ENCODE data around the gene KEAP1. TPM values are rescaled to one million over a fixed set of nuclear protein-coding genes. Genes with fewer than 3 reads are reported as not detected.

KEAP1 gene
- total and polyA plus RNA-seq, 9 of the 15 experiments (the other 6 are each of a cell fraction or from before 2014, with no cell fraction given): 2.1 to 95.6 (median 64.3) TPM

GRCh38 chr19:10502524-10503001, 593 bp downstream of the KEAP1 start (continued):
- TF ChIP-seq, protein P1, sequence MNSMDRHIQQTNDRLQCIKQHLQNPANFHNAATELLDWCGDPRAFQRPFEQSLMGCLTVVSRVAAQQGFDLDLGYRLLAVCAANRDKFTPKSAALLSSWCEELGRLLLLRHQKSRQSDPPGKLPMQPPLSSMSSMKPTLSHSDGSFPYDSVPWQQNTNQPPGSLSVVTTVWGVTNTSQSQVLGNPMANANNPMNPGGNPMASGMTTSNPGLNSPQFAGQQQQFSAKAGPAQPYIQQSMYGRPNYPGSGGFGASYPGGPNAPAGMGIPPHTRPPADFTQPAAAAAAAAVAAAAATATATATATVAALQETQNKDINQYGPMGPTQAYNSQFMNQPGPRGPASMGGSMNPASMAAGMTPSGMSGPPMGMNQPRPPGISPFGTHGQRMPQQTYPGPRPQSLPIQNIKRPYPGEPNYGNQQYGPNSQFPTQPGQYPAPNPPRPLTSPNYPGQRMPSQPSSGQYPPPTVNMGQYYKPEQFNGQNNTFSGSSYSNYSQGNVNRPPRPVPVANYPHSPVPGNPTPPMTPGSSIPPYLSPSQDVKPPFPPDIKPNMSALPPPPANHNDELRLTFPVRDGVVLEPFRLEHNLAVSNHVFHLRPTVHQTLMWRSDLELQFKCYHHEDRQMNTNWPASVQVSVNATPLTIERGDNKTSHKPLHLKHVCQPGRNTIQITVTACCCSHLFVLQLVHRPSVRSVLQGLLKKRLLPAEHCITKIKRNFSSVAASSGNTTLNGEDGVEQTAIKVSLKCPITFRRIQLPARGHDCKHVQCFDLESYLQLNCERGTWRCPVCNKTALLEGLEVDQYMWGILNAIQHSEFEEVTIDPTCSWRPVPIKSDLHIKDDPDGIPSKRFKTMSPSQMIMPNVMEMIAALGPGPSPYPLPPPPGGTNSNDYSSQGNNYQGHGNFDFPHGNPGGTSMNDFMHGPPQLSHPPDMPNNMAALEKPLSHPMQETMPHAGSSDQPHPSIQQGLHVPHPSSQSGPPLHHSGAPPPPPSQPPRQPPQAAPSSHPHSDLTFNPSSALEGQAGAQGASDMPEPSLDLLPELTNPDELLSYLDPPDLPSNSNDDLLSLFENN (IDR thresholded peaks at IDR 0.05; ENCODE audit: low read depth in 2 of 2, low read length in 2 of 2): peak in 1 of 2 experiments; percentile 36; a peak in 1 of 4 replicates
- no peak for TF ChIP-seq ZNF79 (CRISPR knock-in tag; IDR thresholded peaks at IDR 0.05; ENCODE audit: low read depth)
- peak; percentile 94 for TF ChIP-seq SMAD4 (CRISPR knock-in tag; conservative IDR thresholded peaks at IDR 0.05)
- TF ChIP-seq POLR2AphosphoS5 (IDR thresholded peaks at IDR 0.05; ENCODE audit: control insufficient read depth, insufficient read depth, low read depth, low read length): peak; percentile 65
- TF ChIP-seq HDGF (IDR thresholded peaks at IDR 0.05): no peak
- peak; percentile 70 for TF ChIP-seq NCOR1 (IDR thresholded peaks at IDR 0.05)
- peak; percentile 77; the same call in 1 of the 2 replicates for TF ChIP-seq ZBTB7A (IDR thresholded peaks at IDR 0.05; ENCODE audit: borderline replicate concordance, control insufficient read depth, low read depth, low read length)
- peak; percentile 56; the same call in 1 of the 2 replicates for TF ChIP-seq GABPA (tag; conservative IDR thresholded peaks at IDR 0.05; ENCODE audit: low read depth)
- TF ChIP-seq, protein P2, sequence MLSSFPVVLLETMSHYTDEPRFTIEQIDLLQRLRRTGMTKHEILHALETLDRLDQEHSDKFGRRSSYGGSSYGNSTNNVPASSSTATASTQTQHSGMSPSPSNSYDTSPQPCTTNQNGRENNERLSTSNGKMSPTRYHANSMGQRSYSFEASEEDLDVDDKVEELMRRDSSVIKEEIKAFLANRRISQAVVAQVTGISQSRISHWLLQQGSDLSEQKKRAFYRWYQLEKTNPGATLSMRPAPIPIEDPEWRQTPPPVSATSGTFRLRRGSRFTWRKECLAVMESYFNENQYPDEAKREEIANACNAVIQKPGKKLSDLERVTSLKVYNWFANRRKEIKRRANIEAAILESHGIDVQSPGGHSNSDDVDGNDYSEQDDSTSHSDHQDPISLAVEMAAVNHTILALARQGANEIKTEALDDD (IDR thresholded peaks at IDR 0.05): no peak
- TF ChIP-seq RBM25 (IDR thresholded peaks at IDR 0.05; ENCODE audit: low read depth, low read length, severe bottlenecking): peak; percentile 67
- TF ChIP-seq ZNF644 (tag; IDR thresholded peaks at IDR 0.05; ENCODE audit: low read depth): no peak; the same call in 1 of the 2 replicates
- TF ChIP-seq POLR2B (IDR thresholded peaks at IDR 0.05; ENCODE audit: low read depth, partially characterized antibody): peak; percentile 42
- peak; percentile 19 to 81; a peak in 3 of 4 replicates for TF ChIP-seq RCOR1 (IDR thresholded peaks at IDR 0.05; ENCODE audit: borderline replicate concordance in 1 of 2, low read depth in 2 of 2, low read length in 2 of 2)
- TF ChIP-seq FOXP1 (CRISPR knock-in tag; IDR thresholded peaks at IDR 0.05): peak; percentile 86
- TF ChIP-seq SIN3B (IDR thresholded peaks at IDR 0.05; ENCODE audit: low read depth): peak; percentile 62; the same call in 1 of the 2 replicates
- TF ChIP-seq SMARCC2 (IDR thresholded peaks at IDR 0.05; ENCODE audit: low read depth): no peak; the same call in 1 of the 2 replicates
- no peak for TF ChIP-seq DPF2 (IDR thresholded peaks at IDR 0.05)
- peak; percentile 16; the same call in 1 of the 2 replicates for TF ChIP-seq TEAD4 (IDR thresholded peaks at IDR 0.05; ENCODE audit: low read length)
- TF ChIP-seq TEAD4 (CRISPR knock-in tag; IDR thresholded peaks at IDR 0.05; ENCODE audit: borderline replicate concordance): no peak; the same call in 1 of the 2 replicates
- peak; percentile 99 for TF ChIP-seq CCNT2 (IDR thresholded peaks at IDR 0.05; ENCODE audit: borderline replicate concordance, extremely low read depth, insufficient read length, low read depth, low read length)
- TF ChIP-seq TCF15 (CRISPR knock-in tag; IDR thresholded peaks at IDR 0.05): no peak
- no peak for TF ChIP-seq IFI16 (CRISPR knock-in tag; IDR thresholded peaks at IDR 0.05)

Measured in K562 (cell line).